Left colon (tissue), 2 donors: ENCODE data around the gene MYBPC2. TPM values are rescaled to one million over a fixed set of nuclear protein-coding genes. Genes with fewer than 3 reads are reported as not detected.
"Not testable (repeated sequence)": the region's sequence is repeated elsewhere in the genome, so short reads cannot be mapped to it uniquely, and the experiment has no call there.

Source experiments
- ATAC-seq: fragments of 200-7000 bp; cut with Tn5 transposase; one replicate; pipeline ENCODE4 v1.9.1; 2020; ENCODE audit warnings: mild to moderate bottlenecking, moderate library complexity
- DNase-seq, 2 donors: peaks; one replicate each; pipeline ENCODE4 v3.0.0-alpha.2; 2020
- intact Hi-C, 2 donors: fragments of 100-400 bp; cut with DNase I in 1 of 2; cut with micrococcal nuclease in 1 of 2; formaldehyde crosslinking; loops; one replicate each; pipeline versions ENCODE4 v1.11.2 to v1.14.0; 2022; cut with DNase I, micrococcal nuclease
- long read RNA-seq: library from polyadenylated mRNA; unstranded; transcript quantifications from one replicate; pipeline ENCODE4 v2.0.0, GENCODE V29; 2021
- total RNA-seq, 2 donors: library from RNA; stranded (reverse); fragmentation: NEBNext Ultra II Directional; extraction: Animal tissue kit (Norgen Biotek cat#: 25700); gene quantifications; one replicate each; pipeline ENCODE4 v1.2.1, GENCODE V29; 2021
- donor health status: DM: no; HTN: no; CAD: no.
- donor health status: DM: yes; HTN: yes; CAD: no.

MYBPC2 gene
- total RNA-seq = under 1 TPM in 1 of 2 donors, not detected in 1; 0.06 TPM
- long read RNA-seq = 0 reads

DNA sequence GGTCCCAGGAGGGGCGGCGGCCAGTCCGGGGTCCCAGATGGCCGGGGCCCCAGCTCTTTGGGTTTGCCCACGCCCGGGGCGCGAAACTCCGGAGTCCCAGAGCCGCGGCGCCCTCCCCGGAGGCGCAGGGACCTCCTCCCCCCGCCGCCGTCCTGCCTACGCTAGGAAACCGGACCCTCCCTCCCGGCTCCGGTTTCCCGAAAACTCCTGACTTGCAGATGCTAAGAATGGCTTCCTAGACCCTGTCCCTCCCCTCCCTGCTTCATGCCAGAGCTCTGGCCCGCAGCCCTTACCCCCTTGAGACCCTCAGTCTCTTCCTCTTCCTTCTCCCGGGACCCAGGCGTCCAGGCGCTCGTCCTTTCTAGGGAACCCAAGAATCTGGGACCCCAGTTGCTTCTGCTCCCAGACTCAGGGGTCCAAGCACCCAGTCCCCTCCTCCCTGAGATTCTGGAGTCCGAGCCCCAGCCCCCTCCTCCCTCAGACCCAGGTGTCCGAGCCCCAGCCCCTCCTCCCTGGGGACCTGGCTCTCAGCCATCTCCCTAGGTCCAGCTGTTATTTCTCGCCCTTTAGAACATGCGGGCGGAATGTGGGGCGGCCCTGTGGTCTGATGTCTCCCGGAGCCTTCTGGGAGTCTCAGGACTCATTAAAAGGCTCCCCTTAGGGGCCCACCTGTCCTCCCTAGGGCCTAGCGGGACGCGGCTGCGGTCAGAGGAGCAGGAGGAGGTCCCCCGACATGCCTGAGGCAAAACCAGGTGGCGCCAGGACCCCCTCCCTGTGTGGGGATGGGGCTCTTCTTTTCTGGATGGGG, at the start of gene MYBPC2:
Gene MYBPC2 (plus strand): TSS at position 672 of the 808 bp plus-strand sequence. CDS start 62 bp downstream, at position 734.
- DNase-seq = peak in 1 of 2 donors; percentile 46
- intact Hi-C loops = no loop called here
- ATAC-seq = peak; percentile 16

DNA sequence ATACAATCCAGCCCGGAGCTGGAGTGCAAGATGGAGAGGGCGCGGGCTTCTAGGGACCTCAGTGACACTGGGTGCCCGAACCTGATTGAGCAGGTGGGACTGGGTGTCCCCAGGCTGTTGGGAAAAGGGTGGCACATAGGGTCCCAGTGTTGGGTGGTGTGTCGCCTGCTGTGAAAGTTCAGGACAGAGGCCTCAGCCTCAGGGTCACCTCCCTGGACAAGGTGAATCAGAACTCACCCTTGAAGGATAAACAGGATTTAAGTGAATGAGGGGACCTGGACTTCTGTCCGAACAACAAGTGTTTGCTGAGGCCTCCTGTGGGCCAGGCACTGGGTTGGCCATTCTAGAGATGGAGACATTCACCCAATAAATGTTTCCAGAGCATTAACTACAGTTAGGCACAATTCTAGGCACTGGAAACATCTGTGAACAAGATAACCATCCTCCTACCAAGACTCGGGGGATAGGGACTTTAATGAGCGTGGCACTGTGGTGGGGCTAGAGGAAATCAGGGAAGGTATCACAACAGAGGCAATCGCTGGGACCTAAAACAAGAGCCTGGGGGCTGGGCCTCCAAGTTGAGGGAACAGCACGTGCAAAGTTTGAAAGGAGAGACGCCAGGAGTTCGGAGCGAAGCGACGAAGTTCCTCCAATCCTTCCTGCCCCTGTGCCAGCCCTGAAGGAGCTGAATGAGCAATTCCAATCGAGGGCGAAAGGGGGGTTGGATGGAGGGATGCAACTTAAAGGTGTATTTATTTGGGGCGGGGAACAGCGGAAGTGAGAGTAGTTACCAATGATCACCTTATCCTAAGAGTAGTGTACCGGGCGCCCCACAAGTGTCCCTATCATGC, 49.5 kb upstream of the MYBPC2 start:
- intact Hi-C loops = no loop called here
- ATAC-seq (no peak), DNase-seq (no peak)

DNA sequence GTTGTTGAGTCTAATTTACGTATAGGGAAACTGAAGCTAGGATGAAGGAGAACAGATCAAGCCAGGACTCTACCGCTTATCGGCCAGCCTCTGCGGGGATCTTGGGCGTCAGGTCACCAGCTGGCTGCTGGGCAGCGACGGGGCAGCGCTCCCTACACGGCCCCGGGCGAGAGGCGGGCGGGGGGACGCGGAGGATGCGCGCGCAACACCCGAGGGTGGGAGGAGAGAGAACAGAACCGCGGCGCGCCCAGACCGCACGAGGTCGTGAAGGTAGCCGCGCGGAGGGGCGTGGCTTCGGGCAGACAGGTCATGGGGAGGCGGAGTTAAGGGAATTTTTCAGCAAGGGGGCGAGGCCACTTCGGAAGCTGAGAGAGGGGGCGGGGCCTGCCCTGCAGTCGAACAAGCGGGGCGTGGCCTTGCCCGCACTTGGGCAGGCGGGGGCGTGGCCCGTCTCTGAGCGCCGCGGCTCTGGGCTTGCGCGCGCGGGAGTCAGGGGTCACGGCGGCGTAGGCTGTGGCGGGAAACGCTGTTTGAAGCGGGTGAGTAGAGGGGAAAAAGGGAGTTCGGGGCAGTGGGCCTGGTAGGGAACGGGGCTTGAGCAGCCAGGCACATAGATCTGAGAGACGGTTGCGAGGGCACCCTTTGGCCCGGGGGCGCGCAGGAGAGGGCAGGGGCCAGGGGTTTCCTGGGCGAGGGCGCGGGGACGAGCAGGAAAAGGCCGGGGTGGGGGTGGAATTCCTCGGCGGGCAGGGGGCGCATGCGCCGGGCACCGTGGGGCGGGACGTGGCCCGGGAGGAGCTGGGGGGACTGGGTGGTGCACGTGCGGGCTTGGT, 48.6 kb upstream of the MYBPC2 start, which contains the start of gene POLD1:
Gene POLD1 (plus strand): TSS at position 496 of the 833 bp plus-strand sequence. CDS start 14,505 bp downstream, outside the sequence.
- ATAC-seq = peak; percentile 92
- intact Hi-C loops = no loop called here
- peak; percentile 97 to 99 for DNase-seq

DNA sequence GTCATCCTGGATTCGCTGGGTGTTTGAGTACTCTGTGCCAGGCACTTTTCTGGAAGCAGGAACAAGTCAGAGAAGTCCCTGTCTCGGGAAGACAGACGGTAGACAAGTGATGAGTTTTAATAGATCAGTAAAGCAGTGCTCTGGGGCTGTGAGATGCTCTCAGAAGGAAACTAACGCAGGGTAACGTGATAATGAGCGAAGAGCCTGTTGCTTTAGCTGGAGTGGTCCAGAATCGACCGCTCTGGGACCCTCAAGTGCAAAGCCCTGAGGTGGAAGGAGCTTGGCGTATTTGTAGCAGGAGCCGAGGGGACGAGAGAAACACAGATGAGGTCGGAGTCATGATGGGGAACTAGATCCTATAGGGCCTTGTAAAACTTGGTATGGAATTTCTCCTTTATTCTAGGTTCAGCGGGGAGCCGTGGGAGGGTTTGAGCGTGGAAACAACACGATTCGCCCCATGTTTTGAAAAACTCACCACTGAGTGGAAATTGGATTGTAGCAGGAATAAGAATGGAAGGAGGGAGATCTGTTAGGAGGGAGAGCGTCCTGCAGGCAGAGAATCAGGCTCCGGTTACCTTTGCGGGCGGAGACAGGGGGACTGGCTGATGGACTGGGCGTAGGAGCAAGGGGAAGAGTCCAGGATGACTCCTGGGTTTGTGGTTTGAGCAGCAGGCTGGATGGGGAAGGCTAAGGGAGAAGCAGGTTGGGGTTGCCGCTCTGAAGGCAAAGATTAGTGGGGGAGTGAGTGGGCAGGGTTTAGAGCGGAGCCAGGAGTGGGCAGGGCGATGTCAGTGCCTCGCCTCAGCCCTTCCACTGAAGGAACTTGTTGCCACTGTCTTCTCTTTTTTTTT, 47.8 kb upstream of the MYBPC2 start:
- no peak for ATAC-seq

DNA sequence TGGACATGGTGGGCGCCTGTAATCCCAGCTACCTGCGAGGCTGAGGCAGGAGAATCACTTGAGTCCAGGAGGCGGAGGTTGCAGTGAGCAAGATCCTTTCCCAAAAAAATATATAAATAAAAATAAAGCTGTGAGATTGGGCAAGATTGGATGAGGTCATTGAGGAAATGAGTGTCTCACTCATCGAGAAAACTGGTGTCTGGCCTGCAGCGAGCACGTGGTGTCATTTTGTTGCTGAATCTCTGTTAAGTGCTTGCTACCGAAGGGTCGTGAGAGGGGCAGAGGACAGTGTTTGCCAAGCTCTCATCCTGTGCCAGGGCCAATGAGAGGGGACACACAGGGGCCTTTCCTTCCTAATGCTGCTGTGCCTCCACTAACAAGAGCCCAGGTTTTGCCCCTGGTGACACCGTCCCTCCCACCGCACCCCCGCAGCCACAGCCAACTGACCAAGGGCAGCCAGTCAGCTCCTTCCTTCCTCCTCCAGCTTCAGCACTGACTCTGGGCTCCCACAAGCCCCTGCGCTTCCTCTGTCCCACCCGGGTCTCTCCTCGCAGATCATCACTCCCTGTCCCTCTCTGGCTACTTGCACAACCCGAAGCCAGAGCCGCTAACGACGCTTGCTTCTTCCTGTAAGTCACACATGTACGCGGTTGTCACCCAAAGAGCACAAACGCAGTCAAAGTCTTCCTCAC, 45.4 kb upstream of the MYBPC2 start:
- no peak for DNase-seq
- no peak for ATAC-seq
- intact Hi-C loops = no loop called here

More for the DNA sequence above, 47.8 kb upstream of the MYBPC2 start:
- intact Hi-C loops = no loop called here
- no peak for DNase-seq

DNA sequence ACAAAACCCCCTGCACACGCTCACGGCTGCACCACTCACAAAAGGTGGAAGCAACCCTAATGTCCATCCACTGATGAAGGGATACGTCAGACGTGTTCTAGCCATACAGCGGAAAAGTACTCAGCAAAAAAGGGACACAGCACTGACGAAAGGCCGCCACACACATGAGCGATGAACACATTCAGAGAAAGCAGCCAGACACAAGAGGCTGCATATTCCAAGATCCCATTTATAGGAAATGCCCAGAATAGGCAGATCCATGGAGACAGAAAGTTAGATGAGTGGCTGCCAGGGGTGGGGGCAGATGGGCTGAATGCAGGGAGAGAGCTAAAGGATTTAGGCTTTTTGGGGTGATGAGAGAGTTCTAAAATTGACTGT, 44.8 kb upstream of the MYBPC2 start:
- ATAC-seq (no peak), DNase-seq (no peak)
- intact Hi-C loops = no loop called here

DNA sequence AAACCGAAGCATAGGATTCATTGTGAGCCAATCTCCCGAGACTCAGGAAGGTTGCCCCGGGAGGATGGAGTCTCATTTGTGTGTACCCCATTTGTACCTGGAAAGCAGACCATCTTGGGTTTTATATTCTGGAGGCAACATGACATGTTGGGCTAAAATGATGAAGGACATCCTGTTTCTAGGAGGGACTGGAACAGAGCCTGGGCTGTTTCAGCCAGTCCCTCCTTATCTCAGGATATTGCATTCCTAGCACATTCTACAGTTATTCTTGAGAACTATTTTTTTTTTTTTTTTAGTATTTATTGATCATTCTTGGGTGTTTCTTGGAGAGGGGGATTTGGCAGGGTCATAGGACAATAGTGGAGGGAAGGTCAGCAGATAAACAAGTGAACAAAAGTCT, 42.4 kb upstream of the MYBPC2 start:
- DNase-seq, intact Hi-C loops, ATAC-seq: not testable (repeated sequence)

DNA sequence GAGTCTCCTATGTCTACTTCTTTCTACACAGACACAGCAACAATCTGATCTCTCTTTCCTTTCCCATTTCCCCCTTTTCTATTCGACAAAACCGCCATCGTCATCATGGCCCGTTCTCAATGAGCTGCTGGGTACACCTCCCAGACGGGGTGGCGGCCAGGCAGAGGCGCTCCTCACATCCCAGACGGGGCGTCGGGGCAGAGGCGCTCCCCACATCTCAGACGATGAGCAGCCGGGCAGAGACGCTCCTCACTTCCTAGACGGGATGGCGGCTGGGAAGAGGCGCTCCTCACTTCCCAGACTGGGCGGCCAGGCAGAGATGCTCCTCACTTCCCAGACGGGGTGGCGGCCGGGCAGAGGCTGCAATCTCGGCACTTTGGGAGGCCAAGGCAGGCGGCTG, 41.7 kb upstream of the MYBPC2 start:
- ATAC-seq, intact Hi-C loops, DNase-seq: not testable (repeated sequence)

DNA sequence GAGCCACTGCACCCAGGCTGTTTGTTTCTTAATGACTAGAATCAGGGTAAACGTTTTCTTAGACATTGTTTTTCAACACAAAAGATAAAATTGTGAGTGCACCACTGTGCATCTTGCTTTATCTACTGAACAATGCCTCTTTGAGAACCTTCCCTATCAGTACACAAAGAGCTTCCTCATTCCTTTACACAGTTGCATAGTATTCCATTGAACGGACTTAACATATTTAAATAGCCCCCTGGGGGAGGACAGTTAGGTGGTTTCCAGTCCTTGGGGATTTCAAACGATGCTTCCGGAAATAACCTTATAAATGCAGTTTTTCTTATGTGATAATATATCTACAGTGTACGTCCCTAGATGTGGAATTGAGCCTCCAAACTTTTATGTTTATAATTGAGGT, 39.9 kb upstream of the MYBPC2 start:
- ATAC-seq = no peak
- DNase-seq = no peak
- intact Hi-C loops = no loop called here

DNA sequence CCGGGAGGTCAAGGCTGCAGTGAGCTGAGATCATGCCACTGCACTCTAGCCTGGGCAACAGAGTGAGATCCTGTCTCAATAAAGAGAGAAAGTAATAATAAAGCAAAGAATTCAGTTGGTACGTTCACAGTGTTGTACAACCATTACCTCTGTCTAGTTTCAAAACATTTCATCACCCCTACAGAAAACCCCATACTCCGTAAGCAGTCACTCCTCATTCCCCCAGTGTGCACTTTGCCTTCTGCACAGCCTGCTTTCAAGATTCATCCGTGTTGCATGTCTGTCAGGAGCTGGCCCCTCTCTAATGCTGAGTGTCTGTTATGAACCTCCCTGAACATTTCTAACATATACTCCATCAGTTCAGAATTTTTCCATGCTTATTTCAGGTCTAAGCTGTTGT, 39.1 kb upstream of the MYBPC2 start:
- DNase-seq (no peak), ATAC-seq (no peak)
- intact Hi-C loops = no loop called here

DNA sequence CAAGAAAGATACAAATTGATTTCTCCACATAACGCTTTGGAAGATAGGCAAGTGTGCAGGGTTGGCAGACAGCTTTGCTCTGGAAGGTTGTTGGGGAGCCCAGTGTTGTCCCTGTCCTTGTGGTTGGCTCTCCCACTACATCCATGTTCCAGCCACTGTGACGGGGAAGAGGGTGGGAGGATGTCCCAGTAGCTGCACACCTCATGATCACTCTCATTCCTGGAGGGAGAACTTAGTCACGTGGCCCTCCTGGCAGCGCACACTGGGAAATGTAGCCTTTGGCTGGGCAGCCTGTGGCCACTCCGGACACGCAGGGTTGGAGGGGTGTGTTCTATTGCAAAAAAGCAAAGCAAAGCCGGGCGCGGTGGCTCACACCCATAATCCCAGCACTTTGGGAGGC, 38.7 kb upstream of the MYBPC2 start:
- DNase-seq = no peak
- ATAC-seq = peak; percentile 42
- intact Hi-C loops = no loop called here

DNA sequence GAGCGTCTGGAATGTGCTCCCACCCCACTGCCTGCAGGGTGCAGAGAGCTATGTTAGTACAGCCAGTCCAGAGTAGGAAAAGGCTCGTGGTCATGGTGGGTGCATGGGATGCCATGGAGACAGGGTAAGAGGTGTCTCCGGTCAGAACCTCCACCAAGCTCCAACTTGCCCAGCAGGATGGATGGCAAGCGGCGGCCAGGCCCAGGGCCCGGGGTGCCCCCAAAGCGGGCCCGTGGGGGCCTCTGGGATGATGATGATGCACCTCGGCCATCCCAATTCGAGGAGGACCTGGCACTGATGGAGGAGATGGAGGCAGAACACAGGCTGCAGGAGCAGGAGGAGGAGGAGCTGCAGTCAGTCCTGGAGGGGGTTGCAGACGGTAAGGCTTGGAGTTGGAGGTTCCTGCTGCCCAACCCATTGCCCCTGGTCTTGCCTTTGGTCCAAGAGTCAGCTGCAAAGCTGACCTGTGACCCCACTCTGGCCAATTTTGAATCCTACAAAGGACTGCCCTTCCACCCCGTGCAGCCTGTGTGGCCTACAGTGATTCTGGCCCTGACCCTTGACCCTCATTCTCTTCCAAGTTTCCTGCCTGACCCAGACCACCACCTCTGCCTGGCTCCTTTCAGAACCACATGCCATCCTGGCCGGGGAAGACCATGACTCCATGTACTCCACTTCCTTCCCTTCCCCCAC, 33.9 kb upstream of the MYBPC2 start:
- intact Hi-C loops = no loop called here
- DNase-seq = no peak
- ATAC-seq = no peak

DNA sequence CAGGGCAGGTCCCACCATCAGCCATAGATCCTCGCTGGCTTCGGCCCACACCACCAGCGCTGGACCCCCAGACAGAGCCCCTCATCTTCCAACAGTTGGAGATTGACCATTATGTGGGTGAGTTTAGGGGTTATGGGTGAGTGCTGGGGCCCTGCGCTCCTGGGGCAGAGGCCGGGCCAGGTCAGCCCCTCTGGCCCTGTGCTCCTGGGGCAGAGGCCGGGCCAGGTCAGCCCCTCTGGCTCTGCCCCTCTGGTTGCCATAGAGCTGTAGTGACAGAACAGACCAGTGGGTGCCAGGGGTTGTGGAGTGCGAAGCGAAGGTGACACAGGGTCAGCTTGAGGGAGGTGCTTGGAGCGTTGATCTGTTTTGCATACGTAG, 33.3 kb upstream of the MYBPC2 start:
- intact Hi-C loops = no loop called here
- no peak for DNase-seq
- ATAC-seq = no peak

DNA sequence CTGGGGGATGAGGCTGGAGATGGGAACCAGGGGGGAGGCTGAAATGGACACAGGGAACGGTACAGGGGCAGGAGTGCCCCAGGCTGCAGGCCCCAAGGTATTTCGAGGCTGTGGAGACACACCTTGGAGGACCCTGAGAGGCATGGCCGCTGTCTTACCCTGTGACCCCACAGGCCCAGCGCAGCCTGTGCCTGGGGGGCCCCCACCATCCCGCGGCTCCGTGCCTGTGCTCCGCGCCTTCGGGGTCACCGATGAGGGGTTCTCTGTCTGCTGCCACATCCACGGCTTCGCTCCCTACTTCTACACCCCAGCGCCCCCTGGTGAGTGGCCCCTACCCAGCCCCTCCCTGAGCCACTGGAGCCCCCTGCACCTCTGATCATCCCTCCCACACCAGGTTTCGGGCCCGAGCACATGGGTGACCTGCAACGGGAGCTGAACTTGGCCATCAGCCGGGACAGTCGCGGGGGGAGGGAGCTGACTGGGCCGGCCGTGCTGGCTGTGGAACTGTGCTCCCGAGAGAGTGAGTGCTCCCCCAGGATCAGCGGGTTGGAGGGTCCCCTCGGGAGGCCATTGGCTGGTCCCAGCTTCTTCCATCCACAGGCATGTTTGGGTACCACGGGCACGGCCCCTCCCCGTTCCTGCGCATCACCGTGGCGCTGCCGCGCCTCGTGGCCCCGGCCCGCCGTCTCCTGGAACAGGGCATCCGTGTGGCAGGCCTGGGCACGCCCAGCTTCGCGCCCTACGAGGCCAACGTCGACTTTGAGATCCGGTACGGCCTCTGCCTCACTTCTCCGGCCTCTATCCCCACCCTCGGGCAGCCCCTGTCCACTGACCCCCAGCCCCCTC, 30.9 kb upstream of the MYBPC2 start:
- no peak for ATAC-seq
- intact Hi-C loops = no loop called here
- DNase-seq = no peak

DNA sequence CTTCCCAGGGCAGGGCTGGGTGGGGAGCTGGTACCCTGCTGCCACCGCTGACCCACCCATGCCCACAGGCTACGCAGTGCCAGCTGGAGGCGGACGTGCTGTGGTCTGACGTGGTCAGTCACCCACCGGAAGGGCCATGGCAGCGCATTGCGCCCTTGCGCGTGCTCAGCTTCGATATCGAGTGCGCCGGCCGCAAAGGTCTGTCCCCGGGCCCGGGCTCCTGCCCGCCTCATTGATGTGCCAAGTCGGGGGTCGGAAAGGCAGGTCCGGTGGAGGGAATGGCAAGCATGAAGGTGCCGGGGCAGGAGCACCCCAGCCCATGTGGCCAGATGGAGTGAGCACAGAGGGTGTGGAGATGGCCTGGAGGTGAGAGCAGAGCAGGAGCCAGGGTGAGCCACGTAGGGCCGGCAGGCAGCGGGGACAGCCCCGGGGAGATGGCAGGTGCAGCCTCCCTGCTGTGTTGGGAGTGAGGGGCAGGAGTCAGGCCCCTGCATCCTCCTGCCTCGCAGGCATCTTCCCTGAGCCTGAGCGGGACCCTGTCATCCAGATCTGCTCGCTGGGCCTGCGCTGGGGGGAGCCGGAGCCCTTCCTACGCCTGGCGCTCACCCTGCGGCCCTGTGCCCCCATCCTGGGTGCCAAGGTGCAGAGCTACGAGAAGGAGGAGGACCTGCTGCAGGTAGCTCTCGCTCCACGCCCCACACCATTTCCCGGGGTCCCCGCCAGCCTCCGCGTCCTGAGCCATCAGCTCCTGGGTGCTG, 30.0 kb upstream of the MYBPC2 start:
- no peak for DNase-seq

More for the DNA sequence above, 30.0 kb upstream of the MYBPC2 start:
- intact Hi-C loops = no loop called here
- ATAC-seq = no peak
